SKM-1 (cell line): ENCODE measurements around the gene SPATA9.
"Not testable (repeated sequence)": the region's sequence is repeated elsewhere in the genome, so short reads cannot be mapped to it uniquely, and the experiment has no call there.

Experiments
- DNase-seq: peaks from one replicate; lab custom pipeline; 2025; ENCODE audit not compliant: unreplicated experiment; lab: John Stamatoyannopoulos, UW

Gene SPATA9

DNA sequence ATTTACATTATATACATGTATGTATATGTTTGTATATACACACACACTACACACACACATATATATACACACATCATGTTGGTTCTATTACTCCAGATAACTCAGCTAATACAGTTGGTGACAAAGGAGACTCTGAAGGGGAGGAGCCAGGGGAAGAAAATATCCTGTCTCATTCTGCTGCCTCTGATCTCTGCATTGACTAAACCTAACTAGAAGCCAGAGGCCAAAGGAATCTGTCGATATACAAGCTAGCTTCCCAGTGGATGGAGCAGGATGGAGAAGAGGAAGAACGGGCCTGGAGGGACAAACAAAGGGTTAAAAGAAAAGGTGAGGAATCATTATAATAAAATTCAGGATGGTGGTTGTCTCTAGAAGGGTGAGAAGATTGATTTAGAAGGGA lies 34.6 kb upstream of the SPATA9 start:
- DNase-seq = no peak

DNA sequence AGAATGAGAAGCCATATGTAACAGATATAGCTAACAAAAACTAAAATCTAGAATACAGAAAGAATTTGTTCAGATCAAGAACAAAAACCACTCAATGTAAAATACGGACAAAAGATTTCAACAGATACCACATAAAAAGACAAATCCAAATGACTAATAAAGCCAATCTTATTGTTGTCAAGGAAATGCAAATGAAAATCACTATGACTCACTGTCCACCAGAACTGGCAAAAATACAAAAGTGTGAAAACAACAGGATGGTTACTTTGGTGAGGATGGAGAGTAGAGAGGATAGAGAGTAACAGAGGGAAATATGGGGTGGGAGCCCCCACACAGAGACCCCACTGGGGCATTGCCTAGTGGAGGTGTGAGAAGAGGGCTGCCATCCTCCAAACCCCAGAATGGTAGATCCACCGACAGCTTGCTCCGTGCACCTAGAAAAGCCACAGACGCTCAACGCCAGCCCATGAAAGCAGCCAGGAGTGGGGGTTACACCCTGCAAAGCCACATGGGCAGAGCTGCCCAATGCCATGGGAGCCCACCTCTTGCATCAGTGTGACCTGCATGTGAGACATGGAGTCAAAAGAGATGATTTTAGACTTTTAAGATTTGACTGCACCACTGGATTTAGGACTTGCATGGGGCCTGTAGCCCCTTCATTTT lies 33.1 kb upstream of the SPATA9 start:
- no peak for DNase-seq

DNA sequence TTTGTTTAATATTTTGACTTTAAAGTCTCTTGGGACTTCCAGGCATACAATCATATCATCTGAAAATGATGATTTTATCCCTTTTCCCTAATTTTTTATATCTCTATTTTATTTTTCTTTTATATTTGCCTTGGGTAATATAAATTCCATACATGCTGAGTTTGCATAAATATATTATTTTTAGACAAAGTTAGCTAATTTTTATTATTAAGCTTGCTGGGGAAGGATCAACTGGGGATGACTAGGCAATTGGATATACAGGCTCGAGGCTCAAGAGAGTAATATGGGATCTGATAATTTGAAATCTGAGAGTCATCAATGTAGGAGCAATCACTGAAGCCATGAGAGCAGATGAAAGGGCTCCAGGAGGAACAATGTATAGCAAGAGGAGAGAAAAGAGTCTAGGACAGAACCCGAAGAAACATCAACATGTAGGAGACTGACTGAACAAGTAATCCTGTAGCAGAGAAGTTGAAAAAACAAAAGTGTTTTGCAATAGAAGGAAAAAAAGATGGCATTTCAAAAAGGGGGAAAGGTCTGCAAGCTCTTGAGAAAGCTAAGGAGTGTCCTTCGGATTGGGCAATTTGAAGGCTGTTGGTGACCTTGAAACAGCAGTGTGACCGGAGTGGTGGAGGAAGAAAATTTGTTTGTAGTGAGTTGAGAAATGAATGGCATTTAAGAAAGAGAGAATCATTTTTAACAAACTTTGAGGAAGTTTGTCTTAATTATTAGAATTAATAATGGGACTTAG lies 31.3 kb upstream of the SPATA9 start:
- peak; percentile 50 for DNase-seq

DNA sequence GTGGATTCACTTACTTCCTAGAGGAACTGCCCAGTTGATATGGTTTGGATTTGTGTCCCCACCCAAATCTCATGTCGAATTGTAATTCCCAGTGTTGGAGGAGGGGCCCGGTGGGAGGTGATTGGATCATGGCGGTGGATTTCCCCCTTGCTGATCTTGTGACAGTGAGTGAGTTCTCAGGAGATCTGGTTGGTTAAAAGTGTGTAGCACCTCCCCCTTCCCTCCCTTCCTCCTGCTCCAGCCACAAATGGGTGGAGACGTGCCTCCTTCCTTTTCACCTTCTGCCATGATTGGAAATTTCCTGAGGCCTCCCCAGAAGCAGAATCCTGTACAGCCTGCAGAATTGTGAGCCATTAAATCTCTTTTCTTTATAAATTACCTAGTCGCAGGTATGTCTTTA lies 30.5 kb upstream of the SPATA9 start:
- not testable (repeated sequence) for DNase-seq

DNA sequence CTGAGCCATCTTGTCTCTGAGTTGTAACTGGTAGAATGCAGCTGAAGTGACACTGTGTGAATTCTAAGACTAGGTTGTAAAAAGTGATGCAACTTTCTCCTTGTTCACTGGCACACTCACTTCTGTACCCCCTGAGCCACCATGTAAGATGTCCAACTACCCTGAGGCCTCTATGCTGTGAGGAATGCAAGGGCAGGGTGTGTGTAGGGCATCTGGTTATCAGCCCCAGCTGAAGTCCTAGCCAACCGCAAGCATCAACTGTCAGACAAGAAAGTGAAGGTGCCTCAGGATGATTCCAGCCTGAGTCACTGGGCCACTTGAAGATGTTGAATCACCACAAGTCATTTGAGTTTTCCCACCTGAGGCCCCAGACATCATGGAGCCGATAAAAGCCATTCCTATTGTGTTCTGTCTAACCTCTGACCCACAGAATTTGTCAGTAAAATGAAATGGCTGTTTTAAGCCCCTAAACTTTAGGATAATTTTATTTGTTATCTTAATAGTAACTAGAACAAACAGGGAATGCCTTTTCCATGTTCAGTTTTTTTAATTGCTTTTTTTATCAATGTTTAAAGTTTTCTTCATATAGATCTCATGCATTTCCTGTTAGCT lies 29.7 kb upstream of the SPATA9 start:
- no peak for DNase-seq

DNA sequence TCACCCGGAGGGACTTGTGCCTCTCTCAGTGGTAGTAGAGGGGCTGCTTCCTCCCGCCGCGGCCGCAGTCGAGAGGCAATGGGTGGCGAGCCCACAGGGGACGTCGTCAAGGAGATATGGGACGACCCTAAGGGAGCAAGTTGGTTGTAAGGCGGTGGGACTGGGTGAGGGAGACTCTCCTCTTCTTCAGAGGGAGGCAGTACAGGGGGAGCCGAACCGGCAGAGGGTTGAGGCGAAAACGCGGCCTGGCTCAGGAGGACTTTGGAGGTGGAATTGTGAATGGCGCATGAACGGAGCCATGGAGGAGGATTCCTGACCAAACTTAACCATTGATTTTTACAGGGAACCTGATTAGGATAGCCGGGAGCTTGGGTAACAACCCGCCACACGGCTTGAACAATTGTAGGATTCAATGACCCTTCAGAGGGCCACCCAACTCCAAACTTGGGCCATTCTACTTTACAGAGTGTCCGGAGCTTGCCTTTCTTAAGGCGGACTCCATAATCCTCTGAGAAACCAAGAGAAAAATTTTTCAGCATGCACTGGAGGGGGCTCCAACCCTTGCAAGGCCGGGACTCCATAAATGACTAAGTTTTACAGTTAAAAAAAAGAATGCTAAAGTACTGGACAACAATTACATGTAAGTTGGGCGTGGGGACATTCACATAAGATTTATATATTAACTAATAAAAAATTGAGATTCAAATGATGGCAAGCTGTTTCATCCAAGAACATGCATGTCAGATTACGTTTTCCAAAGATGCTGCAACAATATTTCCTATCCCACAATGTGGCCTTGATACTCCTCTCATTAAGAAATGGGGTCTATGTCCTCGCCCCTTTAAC lies 28.9 kb upstream of the SPATA9 start:
- DNase-seq = no peak

DNA sequence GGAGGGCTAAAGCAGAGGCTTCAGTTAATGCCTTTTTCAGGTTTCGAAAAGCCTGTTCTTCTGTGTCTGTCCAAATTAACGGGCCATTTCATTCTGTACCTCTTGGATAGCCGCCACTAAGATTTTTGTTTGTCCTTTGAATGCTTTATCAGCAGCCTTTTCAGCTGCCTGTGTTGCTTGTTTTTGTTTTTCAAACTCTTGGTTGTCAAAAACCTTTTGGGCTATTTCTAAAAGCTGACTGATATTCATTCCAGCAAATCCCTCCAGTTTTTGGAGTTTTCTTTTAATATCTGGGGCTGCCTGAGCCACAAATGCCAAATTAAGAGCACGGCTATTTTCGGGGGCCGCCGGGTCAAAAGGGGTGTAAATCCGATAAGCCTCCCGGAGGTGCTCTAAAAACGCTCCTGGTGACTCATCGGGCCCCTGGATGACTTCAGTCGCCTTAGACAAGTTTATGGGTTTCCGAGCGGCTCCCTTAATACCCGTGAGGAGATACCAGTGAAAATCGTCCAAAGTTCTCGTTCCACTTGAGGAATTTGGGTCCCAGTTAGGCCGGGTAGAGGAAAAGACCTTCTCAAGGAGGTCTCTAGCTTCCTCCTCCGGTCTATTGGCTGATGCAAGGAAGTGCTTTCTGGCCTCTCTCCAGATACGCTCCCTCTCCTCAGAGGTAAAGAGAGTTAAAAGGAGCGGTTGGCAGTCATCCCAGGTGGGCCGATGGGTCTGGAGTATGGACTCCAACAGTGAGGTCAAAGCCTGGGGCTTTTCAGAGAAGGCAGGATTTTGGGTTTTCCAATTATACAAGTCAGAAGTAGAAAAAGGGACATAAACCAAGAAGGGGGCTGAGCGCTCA lies 28.1 kb upstream of the SPATA9 start:
- DNase-seq = not testable (repeated sequence)

GRCh38 chr5:95709967-95710650 lies 27.3 kb upstream of the SPATA9 start:
- DNase-seq = no peak

- no peak for DNase-seq
Observed at GRCh38 chr5:95708876-95709275, 26.1 kb upstream of the SPATA9 start.

DNA sequence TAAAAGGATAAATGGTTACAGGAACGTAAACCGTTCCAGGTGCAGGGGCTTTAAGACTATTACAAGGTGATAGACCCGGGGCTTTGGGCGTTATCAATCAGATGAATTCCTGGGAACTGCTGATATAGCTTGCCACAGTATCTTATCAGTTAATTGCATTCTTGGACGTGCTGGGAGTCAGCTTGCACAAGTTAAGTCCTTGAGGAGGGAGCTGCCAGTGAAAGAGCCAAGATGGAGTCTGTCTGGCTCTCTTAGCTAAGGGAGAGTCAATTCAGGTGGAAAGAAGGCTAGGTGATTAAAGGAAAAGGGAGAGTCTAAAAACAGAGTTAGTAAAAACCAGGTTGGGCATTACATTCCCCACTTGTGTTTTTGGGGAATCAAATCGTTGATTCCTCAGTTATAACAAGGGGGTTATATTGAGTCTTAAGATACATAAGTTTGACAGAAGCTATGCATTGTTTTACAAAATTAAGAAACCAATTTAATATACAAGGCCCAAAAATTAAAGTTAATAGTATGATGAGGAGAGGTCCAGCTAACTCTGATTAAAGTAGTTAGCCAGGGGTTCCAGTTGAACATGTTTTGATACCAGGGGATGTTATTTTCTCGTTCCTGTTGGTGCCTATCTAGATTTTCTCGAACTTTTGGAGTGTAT lies 24.9 kb upstream of the SPATA9 start:
- not testable (repeated sequence) for DNase-seq

DNA sequence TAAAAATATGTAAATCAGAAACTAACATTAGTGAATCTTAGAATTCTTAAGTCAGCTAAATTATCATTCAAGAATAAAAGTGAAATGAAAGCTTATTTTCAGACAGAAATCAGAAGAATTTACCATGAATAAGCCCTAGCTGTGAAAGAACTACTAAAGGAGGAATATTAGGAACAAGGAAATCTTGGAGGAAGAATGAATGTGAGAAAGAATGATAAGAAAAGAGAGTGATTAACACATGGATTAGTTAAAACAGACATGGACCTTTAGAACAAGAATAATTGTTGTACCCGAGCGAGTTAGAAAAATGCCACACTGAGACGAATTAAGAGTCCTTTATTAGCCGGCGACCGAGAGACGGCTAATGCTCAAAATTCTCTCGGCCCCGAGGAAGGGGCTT lies 24.3 kb upstream of the SPATA9 start:
- DNase-seq = no peak

- DNase-seq = not testable (repeated sequence)
Observed at GRCh38 chr5:95706196-95706595, 23.4 kb upstream of the SPATA9 start.

- DNase-seq = no peak
Observed at GRCh38 chr5:95704150-95704549, 21.4 kb upstream of the SPATA9 start.

DNA sequence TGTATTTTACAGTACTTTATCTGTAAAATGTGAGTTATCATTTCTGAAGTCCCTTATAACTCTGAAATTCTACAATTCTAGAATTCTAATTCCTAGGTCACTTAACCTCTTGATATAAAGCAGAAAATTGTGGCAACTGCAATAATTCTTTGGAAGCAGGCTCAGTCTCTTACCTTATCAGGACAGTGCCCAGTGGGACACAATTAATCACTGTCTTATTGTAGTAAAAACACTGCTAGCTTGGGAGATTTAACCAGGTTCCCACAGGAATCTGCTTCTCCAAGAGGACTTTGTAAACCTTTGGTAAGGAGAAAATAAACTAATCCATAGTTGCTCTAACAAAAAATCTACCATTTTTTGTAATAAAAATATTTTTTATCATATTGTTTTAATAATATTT lies 18.3 kb upstream of the SPATA9 start:
- no peak for DNase-seq

DNA sequence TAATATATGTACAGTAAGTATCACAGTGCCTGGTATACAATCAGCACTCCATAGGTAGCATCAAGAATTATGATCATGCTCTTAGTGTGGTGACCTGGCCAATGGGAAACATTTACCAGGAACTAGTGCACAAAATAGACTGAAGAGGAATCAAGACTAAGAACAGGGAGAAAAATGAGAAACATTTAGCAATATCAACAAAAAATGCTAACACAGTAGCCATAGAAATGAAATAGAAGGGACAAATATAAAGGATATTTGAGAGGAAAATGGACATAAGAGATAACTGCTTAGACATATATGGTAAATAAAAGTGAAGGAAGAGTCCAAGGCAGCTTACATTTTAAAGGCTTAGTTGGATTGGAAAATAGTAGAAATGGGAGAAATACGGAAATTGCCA lies 16.5 kb upstream of the SPATA9 start:
- no peak for DNase-seq

GRCh38 chr5:95697781-95698681 lies 15.2 kb upstream of the SPATA9 start:
- DNase-seq = no peak

DNA sequence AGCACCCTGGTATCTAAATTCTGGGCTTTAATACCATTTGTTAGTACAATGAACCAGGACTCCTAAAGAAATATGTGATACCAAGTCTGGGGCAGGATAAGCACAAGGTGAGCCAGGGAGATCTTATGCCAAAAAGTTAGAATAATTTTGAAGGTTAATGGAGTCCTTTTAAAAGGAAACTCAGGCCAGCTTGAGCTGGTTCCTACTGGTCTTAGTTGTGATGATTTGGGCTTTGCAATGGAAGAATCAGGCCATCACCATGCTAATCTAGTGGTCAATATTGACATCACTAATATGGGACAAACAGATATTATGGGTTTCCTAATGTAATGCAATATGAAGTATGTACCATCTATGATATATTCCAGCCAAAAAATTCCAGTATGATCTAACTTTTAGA lies 7.5 kb upstream of the SPATA9 start:
- DNase-seq = no peak

DNA sequence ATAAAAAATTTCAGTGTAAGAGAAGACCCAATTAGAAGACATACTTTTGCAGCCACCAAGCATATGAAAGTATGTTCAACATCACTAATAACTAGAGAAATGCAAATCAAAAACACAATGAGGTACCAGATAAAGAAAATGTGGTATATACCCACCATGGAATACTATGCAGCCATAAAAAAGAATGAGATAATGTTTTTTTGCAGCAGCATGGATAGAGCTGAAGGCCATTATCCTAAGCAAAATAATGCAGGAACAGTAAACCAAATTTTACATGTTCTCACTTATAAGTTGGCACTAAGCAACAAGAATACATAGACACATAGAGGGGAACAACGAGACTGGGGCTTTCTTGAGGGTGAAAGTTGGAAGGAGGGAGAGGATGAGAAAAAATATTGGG lies 6.9 kb upstream of the SPATA9 start:
- DNase-seq = no peak
